Activated CD8-positive, alpha-beta memory T cell treated with anti-CD3 and anti-CD28 coated beads for 24 hours (primary cell): ENCODE data around the gene NBPF1.
A peak's percentile ranks its signal among the peaks of the same experiment; 100 is the strongest.
"Not testable (repeated sequence)": the region's sequence is repeated elsewhere in the genome, so short reads cannot be mapped to it uniquely, and the experiment has no call there.

Experiments used
- DNase-seq: peaks from one replicate; pipeline ENCODE4 v3.0.0-alpha.2; 2020

The NBPF1 gene

DNA sequence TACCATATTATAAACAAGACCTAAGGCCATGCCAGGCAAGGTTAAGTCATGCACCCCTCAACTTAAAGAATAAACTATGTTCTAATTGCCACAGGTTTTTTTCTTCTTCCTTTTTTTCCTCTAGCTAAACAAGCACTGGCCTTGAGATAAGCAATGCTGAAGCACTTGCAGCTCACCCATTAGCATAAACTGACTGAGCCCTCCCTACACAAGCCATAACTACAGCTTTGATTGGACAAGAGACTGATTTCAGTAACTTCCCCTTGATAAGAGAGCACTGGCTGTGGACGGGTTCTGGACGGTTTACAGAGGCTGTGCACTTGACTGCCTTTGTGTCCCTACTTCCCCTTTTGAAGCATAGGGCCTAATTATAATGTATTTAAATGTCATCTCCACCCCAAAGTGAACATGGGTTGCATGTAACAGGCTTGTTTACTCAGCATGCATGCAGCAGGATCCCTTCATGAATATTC is 72.9 kb downstream of the NBPF1 start:
- DNase-seq = not testable (repeated sequence)

DNA sequence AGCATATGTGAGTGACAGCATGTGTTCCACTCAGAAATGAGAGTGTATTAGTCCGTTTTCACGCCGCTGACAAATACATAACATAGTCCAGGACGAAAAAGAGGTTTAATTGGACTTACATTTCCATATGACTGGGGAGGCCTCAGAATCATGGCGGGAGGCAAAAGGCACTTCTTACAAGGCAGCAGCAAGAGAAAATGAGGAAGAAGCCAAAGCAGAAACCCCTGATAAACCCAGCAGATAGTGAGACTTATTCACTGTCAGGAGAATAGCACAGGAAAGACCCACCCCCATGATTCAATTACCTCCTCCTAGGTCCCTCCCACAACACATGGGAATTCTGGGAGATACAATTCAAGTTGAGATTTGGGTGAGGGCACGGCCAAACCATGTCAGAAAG is 75.8 kb downstream of the NBPF1 start:
- DNase-seq = not testable (repeated sequence)

DNA sequence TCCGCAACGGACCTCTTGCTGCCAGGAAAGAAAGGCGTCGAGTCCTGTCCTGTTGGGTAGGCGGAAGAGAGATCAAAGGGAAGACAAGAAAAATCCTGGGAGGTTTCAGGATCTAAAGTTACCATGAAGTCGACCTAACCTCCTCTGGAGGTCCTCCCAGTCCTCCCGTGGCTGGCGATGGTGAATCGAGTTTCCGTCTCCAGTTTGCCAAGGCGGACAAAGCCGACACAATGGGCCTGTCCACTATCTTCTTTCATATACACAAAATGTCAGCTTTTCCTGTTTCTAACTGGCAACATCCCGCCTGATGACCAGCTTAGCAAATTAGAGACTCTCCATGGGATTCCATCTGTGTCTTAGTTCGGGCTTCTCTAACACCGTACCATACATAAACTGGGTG is 76.6 kb downstream of the NBPF1 start:
- not testable (repeated sequence) for DNase-seq

DNA sequence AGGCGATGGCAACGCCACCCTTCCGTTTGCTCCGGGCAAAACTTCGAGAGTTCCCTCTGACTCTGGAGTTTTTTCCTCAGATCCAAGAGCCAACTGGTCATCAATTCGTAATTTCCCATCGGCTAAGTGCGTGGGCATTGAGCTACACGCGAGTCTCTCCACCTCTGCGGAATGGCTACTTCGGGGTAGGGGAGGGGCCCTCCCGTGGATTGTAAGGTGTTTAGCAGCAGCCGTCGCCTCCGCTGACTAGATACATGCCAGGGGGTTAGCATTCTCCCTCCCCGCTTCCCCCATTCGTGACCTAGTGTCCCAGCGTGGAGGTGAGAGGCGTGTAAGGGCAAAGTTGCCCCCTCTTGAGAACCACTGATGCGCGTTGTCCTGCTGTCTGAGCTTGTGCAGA is 77.5 kb downstream of the NBPF1 start:
- not testable (repeated sequence) for DNase-seq

DNA sequence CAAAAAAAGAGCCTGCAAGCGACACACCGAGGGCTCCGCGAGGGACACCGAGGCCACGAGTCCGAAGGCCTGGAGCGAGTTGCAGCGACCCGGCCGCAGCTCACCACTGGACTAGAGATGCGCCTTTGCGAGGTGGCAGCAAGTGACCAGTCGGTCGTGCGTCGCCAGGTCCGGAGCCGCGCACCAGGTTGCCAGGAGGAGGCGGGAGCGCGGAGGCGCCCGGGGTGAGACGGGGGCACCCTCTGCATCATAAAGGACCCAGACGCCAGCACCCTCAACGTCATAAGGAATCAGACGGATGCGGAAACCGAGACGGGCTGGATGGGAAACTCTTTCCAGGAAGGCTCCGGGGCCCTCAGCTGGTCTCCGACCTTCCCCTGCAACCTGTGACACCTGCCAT is 77.9 kb downstream of the NBPF1 start:
- DNase-seq = not testable (repeated sequence)

DNA sequence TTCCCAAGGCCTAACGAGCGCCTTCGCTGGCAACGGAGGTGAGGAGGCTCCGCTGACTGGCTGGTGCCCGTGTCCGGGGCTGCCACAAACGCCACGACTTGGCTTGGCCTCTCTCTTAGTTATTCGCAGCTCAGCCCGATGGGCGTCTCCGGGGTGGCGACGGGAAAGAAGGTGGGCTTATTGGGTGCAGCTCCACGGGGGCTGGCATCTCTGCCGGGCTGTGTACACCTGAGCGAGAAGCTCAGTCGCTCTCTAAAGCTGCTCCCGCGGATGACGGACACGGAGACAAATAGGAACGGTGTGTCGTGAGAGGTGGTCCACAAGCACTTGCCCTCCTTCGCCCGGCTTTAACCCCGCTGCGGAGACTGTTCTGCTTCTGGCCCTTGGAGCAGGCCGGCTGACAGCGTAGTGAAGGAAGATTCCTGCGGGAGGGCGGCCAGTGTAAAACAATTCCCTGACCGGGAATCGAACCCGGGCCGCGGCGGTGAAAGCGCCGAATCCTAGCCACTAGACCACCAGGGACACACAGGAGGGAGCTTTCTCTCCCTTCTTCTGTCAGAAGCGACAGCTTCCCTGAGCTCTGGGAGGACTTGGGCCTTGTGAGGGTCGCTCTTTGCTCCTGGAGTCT is 78.4 kb downstream of the NBPF1 start:
- DNase-seq = peak; percentile 89

DNA sequence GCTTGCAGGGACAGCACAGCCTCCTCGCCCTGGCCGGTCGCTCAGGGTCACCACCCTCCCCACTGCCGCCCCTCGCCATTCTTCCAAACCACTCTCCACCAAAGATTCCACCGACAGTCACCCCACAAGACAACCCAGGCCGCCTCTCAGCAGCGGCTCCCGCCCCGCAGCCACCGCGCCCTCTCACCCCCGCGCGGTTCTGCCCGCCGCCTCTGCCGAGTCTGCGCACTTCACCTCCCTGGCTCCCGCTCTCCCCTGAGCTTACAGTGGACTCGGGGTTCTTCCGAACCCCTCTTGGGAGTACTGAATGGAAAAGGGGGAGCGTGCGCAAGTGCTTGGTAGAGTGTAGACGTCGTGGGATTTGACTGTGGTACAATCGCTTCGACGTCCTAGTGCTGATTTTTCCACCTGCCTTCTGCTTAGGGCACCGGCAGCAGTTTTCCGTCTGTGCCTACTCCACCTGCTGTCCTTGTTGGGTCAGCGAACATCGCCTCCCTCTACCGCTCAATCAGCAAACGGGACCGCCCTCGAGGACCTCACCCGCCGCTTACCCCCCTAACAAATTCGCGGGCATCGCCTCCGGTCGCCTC is 79.0 kb downstream of the NBPF1 start:
- not testable (repeated sequence) for DNase-seq

DNA sequence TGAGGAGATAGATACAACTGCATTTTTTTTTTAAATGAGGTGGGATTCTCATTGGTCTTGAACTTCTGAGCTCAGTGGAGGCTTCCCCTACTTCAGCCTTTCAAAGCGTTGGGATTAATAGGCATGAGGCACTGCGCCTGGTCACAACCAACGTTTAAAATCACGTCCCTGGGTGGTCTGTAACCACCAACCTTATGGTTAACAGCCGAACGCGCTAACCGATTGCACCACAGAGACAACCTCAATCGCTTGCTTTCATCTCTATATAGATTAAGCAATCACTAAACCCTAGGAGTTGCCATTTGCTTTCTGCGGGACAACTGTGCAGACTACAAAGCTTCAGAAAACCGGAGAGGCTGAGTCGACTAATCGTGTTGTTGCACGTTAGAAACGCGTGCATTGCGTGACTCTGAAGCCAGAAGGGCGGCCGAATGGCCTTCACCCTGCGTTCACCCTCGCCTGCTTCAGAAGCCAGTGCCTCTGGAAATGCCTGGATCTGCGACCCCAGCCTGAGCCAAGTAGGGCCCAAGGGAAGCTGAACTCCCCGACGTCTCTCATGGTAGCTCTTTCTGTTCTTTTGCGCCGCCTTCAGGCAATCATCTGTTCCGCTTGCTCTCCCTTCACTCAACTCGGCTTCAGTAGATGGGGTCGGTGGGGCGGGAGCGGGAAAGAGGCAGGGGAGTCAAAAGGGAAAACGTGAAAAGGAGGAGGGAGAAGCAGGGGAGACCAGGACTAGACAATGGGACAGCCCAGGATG is 81.0 kb downstream of the NBPF1 start:
- not testable (repeated sequence) for DNase-seq

DNA sequence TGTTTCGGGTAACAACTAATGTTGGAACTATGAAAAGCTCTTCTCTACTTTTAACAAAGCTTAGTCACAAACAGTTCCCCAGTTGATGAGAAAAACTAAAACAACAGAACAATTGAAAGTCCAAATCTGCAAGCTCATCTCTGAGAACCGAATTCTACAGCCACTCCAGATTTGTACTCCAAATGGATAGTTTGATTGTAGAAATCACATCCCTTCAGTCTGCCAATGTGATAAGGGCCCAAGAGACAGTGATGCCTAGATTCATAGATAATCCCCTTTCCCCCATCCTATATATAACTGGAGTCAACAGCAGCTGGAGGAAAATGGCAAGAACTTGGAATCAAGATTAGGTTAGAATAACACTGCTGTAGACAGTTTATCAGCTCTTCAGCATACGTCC is 85.0 kb downstream of the NBPF1 start:
- DNase-seq = not testable (repeated sequence)

DNA sequence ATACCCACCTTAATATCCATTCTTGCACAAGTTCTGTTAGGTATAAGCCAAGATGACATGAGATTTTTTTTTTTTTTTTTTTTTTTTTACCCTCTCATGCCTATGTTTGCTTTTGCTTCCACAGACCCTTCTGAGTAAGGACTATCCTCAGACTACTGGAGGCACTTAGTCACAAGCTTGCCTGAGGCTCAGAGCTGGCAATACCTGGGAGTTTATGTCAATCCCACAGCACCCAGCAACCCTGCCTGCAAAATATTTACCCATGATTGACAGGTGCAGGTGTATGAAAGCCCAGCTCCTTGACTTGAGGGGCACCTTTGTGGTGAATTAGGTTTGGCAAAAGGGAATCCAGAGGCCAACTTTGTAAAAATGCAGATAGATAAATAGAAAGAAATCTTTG is 87.6 kb downstream of the NBPF1 start:
- not testable (repeated sequence) for DNase-seq

DNA sequence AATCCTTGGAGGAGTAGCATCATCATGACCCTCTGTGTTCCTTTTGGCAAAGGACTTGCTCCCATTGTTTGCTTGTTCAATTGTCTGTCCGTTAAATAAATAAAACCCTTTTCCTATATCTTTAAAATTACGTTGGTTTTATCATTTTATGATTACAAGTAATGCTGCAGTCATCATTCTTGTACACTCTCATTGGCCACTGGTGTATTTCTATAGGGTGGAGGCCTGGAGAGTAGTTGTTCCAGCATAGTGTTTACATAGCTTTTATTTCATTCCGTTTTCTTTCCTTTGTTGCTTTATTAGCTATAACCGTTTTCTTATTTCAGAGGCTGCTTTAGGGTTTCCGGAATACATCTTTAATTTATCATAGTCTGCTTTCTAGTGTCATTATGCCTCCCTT is 91.7 kb downstream of the NBPF1 start:
- not testable (repeated sequence) for DNase-seq

DNA sequence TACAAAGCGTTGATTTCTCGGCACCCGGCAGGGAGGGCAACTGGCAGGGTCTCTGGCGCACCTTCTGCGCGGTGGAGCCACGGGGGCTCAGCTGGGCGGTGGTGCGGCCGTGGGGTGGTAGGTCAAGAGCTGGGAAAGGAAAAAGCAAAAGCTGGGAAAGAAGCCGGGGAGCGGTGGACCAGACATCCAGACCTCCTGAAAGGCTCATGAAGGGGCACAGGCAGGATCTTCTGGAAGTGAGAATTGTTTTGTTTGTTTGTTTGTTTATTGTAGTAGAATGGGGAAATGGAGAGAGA is 92.1 kb downstream of the NBPF1 start:
- no peak for DNase-seq

DNA sequence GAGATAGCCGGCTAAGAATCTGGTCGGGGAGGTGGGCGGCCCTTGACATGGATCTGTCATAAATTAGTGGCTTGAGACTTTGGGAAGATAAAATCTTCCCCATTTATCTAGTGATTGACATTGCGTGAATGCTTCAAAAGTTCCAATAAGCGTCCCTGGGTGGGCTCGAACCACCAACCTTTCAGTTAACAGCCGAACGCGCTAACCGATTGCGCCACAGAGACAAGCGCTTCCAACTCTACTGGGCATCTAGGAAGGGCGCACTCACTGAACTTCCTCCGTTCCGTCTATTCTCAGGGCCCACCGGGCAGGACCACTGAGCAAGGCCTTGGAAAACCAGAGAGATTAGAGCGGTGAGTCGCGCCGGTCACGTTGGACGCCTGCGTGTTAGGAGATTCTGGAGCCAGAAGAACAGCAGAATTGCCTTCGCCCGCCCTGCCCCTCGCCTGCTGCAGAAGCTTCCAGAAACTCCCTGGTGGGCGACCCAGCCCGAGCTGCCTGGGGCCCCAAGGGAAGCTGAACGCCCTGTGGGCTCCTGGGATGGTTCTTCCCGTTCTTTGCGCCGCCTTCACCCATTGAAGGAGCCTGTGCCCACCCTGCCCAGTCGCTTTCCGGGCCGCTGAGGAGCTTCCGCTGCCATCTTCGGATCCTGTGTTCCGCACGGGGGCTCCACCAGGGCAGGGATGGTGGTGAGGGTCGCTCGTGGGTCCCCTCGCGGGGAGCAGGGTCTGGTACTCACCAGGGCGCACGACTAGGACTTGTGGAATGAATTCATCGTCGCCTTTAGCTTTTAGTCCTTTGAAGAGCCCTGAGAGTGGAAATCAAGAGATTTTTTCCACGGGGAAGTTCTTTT is 92.7 kb downstream of the NBPF1 start:
- DNase-seq = not testable (repeated sequence)

DNA sequence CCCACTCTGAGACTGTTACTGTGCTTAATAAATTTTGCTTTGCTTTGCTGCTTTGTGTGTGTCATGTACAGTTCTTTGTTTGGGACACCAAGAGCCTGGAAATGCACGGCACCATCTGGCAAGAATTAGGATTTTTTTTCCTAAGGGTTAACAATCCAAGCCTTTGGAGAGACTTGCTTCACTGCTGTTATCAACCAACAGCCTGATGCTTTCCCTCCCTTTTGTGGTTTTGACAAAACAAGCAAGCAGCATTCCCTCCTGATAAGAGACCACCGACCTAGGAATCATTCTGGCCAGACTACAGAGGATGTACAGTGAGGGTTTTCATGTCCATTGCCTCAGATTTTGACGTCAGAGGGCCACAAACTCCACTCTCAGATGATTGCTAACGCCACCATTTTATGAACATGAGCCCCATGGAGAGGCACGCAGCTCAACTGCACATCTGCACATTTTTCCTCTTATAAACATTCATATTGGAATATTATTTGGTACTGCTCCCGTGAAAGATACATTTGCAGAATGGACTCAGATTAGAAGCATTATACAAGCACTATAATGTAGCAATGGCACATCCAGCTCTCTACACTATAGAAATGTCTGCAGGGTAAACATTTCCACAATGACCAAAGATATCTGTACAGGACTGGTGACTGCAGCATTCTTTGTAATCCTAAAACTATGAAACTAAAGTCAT is 94.0 kb downstream of the NBPF1 start:
- not testable (repeated sequence) for DNase-seq

DNA sequence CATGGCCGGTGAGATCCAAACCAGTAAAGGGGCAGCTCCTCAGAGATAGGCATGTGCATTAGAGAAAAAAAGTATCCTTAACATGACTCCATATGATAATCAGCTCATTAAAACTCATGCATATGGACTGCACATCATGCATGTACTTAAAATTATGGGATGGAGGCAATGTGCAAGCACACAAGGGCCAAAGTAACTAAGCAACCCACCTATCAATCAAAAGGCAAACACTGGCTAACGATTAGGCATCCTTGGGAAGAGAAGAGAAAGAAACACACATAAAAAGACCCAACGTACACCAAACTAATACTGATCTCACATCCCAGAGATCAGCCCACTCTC is 94.5 kb downstream of the NBPF1 start:
- not testable (repeated sequence) for DNase-seq

DNA sequence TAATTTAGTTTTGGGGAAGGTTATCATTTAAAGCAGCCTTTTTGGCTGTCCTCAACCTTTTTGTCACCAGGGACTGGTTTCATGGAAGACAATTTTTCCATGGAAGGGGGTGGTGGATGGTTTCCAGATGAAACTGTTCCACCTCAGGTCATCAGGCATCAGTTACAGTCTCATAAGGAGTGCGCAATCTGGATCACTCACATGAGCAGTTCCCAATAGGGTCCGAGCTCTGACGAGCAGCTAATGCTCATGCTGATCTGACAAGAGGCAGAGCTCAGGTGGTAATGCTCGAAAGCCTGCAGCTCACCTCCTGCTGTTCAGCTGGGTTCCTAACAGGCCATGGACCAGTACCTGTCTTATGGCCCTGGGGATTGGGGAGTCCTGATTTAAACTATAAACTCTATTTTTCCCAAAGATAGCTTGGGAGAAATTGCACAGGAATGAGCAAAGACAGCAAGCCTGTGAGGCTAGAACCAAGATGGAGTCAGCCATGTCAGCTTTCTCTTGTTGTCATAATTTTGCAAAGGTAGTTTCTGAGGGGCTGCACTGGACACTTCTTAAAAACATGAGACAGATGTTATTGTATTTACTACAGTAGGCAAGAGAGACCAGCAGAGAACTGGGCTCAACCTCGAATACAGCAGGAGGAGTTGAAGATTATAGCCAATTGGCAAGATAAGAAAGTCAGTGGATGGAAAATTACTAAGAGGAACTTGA is 96.5 kb downstream of the NBPF1 start:
- not testable (repeated sequence) for DNase-seq

DNA sequence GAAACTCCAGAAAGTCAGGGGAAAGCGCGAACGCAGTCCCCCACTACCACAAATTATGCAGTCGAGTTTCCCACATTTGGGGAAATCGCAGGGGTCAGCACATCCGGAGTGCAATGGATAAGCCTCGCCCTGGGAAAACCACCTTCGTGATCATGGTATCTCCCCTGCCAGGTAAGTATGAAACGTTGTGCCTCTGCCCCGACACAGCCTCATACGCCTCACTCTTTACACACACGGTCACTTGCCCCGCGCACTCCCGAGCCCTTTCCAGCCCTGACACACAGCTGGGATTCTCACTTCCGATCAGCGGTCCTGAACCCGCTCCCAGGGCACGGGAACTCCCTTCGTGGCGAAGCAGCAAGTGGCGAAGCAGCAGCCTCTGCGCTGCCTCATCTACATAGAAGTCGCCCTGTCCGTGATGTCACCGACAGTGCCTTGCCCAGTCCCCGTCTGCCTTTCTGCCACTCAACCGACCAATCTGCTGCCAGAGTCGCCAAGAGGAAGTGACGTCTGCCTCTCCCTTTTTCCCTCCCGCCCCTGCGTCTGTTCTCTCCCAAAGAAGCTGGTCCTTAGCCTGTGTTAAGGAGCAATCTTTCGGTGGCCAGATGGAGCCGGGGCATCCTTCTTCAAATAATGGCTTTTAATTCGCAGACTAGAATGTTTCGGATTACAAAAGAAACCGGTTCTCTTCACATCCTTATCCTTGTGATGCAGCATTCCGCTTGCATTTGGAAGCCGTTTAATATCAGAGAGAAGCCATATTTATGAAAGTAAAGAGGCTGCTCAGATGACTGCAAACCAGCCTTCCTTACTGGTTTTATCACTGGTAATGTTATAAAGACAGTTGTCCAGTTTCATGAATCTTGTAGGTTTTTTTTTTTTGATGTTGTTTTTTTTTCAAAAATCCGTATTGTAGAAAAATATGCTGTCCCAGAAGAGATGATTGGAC is 99.0 kb downstream of the NBPF1 start, which contains the start of gene RNU1-1:
Gene RNU1-1, minus strand, starts transcription at position 179 of the 949 bp plus-strand sequence.
- peak; percentile 95 for DNase-seq

DNA sequence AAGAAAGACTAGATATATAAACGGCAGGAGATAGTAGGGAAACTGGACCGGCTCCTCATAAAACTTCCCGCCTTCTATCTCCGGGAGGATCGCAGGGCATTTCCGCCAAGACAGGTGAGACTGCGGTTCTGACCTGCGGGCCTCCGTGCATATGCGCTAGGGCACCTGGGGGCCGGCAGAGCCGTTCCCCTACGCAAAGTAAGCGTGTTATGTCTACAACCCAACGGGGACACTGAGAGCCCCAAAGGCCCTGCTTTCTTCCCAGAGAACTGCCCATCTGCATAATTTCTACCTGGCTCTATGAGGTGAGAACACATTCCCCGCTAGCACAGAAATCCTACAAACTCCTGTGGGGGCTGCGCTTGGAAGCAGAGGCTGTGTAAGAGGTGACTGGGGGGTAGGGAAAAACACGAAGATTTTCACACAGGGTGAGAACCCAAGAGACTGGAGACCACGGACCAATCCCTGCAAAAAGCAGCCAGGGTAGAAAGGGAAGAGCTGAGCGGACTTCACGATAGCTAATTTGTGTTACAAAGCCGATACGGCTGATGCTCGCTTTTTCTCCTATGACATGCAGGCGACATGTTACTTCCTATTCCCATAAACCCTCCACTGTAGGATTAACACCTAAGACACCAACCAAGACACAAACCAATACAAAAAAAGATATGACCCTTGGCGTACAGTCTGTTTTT is 99.8 kb downstream of the NBPF1 start:
- DNase-seq = peak; percentile 91

DNA sequence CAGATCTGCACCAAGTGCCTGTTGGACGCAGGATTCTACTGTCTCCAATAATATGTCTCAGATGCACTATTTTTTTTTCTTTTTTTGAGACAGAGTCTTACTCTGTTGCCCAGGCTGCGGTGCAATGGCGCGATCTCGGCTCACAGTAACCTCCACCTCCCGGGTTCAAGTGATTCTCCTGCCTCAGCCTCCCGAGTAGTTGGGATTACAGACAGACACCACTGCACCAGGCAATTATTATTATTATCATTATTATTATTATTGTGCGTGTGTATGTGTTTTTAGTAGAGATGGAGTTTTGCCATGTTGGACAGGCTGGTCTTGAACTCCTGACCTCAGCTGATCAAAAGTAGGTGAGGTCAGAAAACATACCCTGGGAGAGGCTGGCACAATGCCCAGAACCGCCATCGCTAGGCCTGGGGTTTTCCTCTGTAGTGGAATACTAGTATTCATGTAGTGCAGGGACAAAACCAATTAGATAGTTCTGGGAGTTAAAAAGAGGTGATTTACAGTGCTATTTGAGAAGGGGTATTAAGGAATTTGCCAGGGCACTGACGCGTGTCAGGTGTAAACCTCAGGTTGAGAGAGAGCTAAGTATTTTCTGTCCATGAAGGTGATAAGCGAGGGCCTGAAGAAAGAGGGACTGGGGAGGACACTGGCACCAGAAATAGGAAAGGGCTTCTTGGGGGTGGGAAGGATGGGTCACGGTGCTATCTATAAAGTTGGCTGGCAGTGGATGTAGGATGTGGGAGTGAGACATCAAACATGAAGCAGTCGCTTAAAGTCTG is 100.5 kb downstream of the NBPF1 start:
- DNase-seq = peak; percentile 74
